KOPT-K1 (cell line): ENCODE results near the gene RGN.

Experiments used
- H3K27ac ChIP-seq: fragments of 200-600 bp; sonication (generic); 2 replicates; pipeline ENCODE4 v1.5.1; 2016; ENCODE audit warnings: antibody characterized with exemption, mild to moderate bottlenecking, low read depth, low read length; ENCODE audit not compliant: poor library complexity, severe bottlenecking
- H3K36me3 ChIP-seq: fragments of 200-600 bp; sonication (generic); 2 replicates; pipeline ENCODE4 v1.5.1; 2017; ENCODE audit warnings: antibody characterized with exemption, mild to moderate bottlenecking, low read length, moderate library complexity; ENCODE audit not compliant: insufficient read depth
- H3K9me3 ChIP-seq: fragments of 200-600 bp; sonication (generic); 2 replicates; pipeline ENCODE4 v1.5.1; 2017; ENCODE audit warnings: antibody characterized with exemption, low read length, mild to moderate bottlenecking; ENCODE audit not compliant: insufficient read depth, poor library complexity, severe bottlenecking

The RGN gene

DNA sequence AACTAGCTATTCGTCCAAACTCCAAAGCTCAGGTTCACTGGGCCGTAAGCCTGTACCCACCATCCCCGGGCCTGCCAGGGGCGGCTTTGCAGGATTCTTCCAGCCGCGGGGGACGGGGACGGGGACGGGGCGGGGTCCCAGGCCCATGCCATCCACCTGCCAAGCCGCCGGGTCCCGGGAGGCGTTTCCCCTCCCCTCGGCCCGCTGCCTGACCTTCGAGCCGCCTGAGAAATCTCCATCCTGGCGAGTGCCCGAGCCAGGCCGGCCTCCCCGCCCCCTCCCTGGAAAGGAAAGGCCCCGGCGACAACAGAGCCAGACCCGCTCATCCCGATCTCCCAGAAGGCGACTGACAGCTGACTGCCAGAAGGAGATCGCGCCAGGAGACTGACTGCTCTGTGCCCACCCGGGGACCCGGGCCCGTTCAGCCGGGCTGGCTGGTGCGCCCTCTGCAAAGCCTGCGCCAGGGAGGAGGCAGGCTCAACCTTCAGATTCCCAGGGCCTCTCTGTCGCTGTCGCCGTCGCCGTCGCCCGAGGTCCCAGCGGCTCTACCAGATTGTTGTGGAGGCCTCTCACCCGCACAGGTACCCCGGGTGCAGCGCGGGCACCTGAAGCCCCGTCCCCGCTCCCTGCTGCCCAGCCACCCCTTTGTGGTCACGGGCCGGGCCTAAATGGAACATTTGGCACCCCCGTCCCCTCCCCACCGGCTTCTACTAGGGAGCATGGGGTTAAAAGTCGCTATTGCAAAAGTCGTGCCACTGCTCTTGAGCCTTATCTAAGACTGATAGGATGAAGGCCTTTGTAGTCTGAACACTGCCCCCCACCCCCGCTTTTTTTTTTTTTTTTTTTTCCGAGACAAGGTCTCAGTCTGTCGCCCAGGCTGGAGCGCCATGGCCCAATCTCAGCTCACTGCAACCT, at the start of gene RGN:
RGN (plus strand) TSS at position 315 of the 915 bp plus-strand sequence. CDS start 2,702 bp downstream, outside the sequence.
- no peak within 1 kb of the TSS for H3K27ac ChIP-seq
- no peaks in the 10 kb centered on the region for H3K9me3 ChIP-seq
- H3K36me3 ChIP-seq = no peaks in the 10 kb centered on the region

DNA sequence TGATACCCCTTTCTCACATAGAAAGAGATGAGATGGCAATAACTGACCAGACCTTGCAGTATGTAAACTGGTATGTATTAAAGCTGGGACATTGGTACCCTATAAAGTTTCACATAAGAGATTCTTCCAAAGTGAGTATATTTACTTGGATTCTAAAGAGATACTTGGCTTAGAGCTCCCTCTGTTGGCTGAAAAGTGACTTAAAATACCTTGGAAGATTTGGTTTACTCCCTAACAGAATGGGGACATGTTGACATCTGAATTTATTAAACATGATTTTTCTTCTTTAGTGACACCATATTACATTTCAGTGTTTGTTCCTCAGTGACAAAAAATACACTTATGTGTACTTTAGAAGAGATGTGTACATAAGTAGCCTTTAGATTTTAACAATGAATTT, 47.9 kb upstream of the RGN start:
- H3K27ac ChIP-seq = no peak overlapping the region

DNA sequence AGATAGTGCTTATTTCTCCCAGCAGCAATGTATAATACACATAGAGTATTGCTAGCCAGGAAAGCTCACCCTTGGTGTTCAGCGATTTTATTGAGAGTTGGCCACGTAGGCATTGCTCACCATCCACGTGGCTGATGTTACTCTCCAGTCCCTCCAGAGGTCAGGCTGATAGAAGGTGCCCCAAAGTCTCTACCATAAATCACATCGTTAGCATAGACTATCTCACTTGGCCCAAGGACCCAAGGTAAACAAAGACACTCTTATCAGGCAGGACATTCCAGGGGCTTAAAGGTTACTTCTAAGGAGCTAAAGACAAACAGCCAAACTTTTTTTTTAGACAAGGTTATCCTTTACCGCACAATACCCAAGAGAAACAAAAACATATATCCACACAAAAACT, 30.3 kb upstream of the RGN start:
- H3K27ac ChIP-seq = no peak overlapping the region
- H3K36me3 ChIP-seq = peaks cover 2% of the 10 kb centered on the region; the same call in 1 of the 2 replicates
- no peaks in the 10 kb centered on the region for H3K9me3 ChIP-seq

More for the DNA sequence above, 47.9 kb upstream of the RGN start:
- no peaks in the 10 kb centered on the region for H3K9me3 ChIP-seq
- peaks cover 26% of the 10 kb centered on the region for H3K36me3 ChIP-seq

DNA sequence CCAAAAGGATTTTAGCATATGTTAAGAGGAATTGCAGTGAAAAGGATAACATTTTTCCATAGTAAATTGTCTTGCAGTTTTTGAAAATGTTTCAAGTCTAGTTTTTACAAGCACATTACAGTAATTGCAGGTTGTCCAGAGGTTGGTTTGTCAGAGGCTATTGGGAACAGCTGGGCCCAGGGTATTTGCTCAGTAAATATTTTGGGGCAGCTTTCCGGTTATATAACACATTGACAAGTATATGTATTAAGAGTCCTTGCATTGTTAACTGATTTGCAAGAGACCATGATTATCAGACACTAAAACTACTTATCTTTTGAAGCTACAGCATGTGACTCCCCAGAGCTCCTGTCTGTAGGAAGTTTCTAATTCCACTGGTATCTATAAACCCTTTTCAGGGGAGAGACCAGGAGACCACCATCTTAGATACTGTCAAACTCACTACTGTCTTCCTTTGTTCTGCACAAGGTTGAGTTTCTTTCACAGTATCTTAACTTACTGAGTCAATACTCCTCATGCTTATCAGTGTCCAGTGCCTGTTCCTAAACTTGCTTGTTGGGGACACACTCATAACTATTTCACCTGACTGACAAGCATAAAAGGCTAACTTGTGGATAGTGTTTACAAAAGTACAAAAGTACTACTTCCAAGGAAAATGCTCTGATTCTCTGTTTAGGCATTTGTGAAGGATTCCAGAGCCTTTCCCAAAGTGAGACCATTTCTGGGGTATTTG, 18.9 kb upstream of the RGN start:
- no peak overlapping the region for H3K27ac ChIP-seq
- H3K36me3 ChIP-seq = peaks cover 32% of the 10 kb centered on the region; the same call in 1 of the 2 replicates
- no peaks in the 10 kb centered on the region for H3K9me3 ChIP-seq

DNA sequence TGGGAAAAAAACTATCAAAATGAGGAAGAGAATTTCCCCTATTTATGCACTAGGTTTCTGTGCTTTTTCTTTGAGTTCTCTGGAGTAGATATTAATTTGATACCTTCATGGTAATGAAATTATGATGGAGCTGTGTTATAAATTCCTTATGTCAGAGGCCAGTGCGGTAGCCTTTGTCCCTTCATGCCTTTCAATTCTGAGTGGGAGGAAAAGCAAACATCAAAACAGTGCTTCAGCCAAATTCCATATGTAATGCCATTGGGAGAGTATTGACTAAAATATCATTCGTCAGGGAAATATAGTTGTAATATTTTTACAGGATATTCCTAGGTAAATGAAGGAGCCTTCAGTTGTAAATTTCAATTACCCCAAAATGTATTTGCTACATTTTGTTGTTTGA, 17.5 kb upstream of the RGN start:
- H3K27ac ChIP-seq = no peak overlapping the region
- peaks cover 28% of the 10 kb centered on the region; the same call in 1 of the 2 replicates for H3K36me3 ChIP-seq
- H3K9me3 ChIP-seq = no peaks in the 10 kb centered on the region

DNA sequence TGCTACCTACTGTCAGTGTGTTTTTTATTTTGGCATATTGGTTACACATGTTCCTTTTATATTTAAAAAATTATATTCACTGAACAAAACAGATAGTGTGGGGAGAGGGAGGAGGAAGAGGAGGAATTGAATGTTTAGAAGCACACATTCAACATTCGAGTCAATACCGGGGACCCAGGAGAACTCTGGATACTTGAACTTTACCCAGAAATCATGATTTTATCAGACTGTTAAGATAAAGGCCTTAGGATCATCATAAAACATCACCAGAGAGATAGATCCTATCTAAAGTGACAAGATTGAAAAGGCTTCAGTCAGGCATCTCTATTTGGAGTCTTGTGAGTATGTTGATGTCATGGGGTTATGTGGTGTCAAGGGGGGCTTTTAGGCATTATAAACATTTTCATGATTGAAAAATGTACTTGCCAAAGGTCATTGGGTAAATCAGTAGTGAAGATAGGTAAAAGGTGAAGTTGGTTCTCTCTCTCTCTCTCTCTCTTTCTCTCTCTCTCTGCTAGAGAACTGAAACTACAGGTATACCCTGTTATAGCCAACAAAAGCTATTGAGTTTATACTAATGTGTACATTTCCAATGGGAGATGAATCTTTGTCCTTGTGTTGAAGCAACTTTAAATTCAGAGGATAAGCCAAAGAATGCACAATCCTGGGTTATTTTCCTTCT, 16.9 kb upstream of the RGN start:
- no peak overlapping the region for H3K27ac ChIP-seq
- H3K36me3 ChIP-seq = peaks cover 28% of the 10 kb centered on the region; the same call in 1 of the 2 replicates

DNA sequence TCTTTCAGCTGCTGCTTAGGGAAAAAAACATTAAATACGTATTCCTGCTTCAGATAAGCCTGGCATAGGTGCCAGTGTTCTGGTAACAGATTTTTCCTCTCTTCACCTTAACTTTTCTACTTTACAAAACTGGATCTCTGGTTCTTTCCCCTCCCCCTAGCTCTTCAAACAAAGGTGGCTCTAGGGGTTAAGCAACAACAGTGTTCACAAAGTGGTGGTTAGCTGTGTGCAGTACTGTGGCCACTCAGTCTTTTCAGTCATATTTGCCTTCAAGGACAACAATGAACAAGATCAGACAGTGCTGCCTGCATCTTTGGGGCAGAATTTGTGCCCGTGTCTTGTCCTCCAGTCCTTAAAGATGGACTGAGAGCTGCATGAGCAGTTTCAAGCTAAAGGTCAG, 15.1 kb upstream of the RGN start:
- peaks cover 12% of the 10 kb centered on the region; the same call in 1 of the 2 replicates for H3K36me3 ChIP-seq
- H3K27ac ChIP-seq = no peak overlapping the region
- H3K9me3 ChIP-seq = no peaks in the 10 kb centered on the region

More for the DNA sequence above, 16.9 kb upstream of the RGN start:
- no peaks in the 10 kb centered on the region for H3K9me3 ChIP-seq

DNA sequence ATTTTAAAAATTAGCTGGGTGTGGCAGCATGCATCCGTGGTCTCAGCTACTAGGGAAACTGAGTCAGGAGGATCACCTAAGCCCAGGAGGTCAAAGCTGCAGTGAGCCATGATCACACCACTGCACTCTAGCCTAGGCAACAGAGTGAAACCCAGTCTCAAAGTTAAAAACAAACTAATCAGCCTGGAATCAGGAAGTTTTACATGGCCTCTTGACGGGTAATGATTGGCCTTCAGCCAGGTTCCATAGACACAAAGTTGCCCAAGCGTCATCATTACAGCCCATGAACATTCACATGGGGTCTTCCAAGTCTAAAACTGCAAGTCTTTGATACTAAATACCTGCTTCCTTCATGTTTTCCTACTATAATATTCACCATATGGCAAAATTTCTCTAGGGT, 10.0 kb upstream of the RGN start:
- Histone ChIP-seq H3K9me3 (no peaks in the 10 kb centered on the region), H3K27ac (no peak overlapping the region), H3K36me3 (no peaks in the 10 kb centered on the region)

DNA sequence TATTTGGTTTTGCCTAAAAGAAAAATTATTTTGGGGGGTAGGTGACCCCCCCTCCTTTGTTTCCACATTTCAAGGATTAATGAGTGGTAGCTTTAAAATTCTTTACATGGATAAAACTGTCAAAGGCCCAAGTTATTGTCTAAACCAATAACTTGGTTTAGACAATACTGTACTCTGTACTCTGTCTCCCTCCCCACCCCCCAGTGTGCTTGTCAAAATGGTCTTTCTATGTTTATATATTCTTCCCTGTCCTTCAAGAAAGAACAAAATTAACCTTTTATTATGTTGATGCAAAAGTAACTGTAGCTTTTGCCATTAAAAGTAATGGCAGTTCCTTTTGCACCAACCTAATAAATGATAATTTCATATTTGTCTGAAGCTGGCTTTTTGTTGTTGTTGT, 9.5 kb upstream of the RGN start:
- Histone ChIP-seq H3K9me3 (no peaks in the 10 kb centered on the region), H3K36me3 (no peaks in the 10 kb centered on the region), H3K27ac (no peak overlapping the region)

DNA sequence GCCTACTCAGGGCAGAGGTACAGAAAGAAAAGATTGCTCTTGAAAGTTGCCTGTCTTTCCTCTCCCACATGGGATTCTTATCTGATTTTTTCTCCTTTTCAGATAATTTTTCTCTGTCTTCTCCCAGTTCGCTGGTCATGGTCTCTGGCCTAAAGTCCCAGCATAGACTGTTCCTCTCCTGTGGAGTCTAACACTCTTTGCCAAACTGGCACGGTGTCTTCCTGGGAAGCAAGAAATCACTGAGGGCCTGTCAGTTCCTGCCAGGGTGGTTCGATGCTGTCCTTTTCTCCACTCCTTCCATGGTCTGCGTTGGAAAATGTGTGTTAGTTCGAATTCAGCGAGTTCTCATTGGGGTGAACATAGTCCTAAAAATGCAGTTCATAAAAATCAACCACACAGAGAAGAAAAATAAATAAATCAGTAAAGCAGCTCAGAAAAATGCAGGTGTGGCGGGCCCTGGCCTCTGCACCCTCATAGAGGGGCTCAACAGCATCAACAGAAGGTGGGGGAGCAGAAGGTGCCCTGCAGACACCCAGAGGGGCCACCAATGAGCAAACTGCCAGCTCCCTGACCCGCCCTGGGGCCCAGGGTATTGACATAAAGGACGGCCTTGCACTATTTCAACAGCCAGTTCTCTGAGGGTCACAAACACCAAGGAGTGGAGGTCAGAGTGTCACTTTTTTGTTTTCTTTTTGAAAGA, 2.1 kb downstream of the RGN start:
- Histone ChIP-seq H3K36me3 (no peaks in the 10 kb centered on the region), H3K9me3 (no peaks in the 10 kb centered on the region), H3K27ac (no peak overlapping the region)

DNA sequence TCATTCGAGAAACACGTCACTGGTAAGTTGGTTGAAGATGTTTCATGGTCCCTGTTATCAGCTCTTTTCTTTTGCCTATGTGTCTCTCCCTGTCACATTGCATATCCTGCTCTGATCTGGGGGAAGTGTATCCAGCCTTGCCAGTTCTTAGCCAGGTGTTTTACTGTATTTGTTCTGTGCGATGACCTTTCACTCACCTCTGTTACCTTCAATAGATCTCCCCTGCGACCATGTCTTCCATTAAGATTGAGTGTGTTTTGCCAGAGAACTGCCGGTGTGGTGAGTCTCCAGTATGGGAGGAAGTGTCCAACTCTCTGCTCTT, 2.6 kb downstream of the RGN start:
- Histone ChIP-seq H3K9me3 (no peaks in the 10 kb centered on the region), H3K27ac (no peak overlapping the region), H3K36me3 (no peaks in the 10 kb centered on the region)

DNA sequence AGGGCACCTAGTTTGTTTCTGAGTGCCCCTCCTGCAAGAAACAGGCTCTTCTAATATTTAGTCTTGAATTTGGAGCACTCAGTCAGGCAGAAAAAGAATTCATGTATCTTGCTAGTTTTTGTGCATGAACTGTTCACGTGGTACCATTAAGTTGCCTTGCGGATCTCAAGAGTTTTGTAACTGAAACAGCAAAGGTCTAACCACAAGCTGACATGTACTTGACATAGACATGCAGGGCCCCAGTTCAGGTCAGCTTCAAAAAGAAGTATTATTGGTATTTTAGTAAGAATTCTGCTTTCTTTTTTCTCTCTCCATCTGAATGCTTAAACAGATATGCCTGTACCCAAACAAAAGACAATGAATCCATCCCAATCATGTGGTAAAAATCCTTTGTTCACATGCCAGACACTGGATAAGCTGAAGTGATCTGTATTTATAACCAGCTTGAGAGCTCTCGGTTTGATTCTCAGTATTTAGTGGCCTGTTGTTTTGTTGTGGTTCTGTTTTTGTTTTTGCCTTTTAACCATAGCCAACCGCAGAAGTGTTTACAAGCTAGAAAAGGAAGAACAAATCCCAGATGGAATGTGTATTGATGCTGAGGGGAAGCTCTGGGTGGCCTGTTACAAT, 13.0 kb downstream of the RGN start:
- no peaks in the 10 kb centered on the region for H3K36me3 ChIP-seq
- H3K27ac ChIP-seq = peak overlapping the region; percentile 21
- H3K9me3 ChIP-seq = no peaks in the 10 kb centered on the region

DNA sequence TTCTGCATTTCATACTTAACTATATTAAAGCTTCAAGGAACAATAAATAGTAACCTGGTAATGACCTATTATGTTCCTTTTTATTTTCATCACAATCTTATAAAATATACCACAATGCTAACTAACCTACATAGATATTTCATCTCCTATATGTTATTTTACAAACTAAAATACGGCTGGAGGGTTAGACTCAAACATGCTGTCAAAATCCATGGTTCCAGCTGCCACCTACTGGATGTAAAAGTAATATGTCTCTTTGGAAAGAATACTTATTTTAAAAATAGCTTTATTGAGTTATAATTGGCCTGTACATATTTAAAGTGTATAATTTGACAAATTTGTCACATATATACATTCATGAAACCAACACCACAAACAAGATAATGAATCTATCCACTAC, 15.0 kb downstream of the RGN start:
- H3K9me3 ChIP-seq = no peaks in the 10 kb centered on the region
- no peaks in the 10 kb centered on the region for H3K36me3 ChIP-seq
- no peak overlapping the region for H3K27ac ChIP-seq

DNA sequence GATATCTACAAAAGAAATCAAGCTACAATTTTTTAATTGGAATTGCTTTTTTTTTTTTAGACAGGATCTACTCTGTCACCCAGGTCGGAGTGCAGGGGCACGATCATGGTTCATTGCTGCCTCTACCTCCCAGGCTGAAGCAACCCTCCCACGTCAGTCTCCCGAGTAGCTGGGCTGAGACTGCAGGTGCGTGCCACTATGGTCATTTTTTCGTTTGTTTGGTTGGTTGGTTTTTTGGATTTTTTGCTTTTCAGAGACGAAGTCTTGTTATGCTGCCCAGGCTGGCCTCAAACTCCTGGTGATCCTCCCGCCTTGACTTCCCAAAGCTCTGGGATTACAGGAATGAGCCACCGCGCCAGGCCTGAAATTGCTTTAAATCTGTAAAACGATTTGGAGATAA, 15.6 kb downstream of the RGN start:
- no peak overlapping the region for H3K27ac ChIP-seq
- H3K36me3 ChIP-seq = no peaks in the 10 kb centered on the region
- H3K9me3 ChIP-seq = no peaks in the 10 kb centered on the region
